Right cardiac atrium (tissue), 5 donors: ENCODE data around the gene GNAQ. TPM values are rescaled to one million over a fixed set of nuclear protein-coding genes. Genes with fewer than 3 reads are reported as not detected.
"Not testable (repeated sequence)": the region's sequence is repeated elsewhere in the genome, so short reads cannot be mapped to it uniquely, and the experiment has no call there.

Experiments used
- ATAC-seq, 2 donors: fragments of 200-7000 bp; cut with Tn5 transposase; one replicate each; pipeline versions ENCODE4 v1.8.0 to v1.9.1; 2020; ENCODE audit warnings: moderate library complexity in 2 of 2, mild to moderate bottlenecking in 1 of 2
- DNase-seq, 3 donors: peaks; one replicate each; pipeline ENCODE4 v3.0.0-alpha.2; 2020
- H3K27ac ChIP-seq: one replicate; pipeline ENCODE4 v1.5.1; 2013; ENCODE audit warnings: mild to moderate bottlenecking, low read length, control low read depth, moderate library complexity
- H3K27me3 ChIP-seq: one replicate; pipeline ENCODE4 v1.6.1; 2013; ENCODE audit not compliant: control insufficient read depth, insufficient read depth
- H3K4me1 ChIP-seq: one replicate; pipeline ENCODE4 v1.6.1; 2013; ENCODE audit warnings: low read length; ENCODE audit not compliant: control insufficient read depth, insufficient read depth
- H3K4me3 ChIP-seq: one replicate; pipeline ENCODE4 v1.5.1; 2013; ENCODE audit warnings: low read length, control low read depth
- H3K9me3 ChIP-seq: one replicate; pipeline ENCODE4 v1.6.1; 2013; ENCODE audit warnings: low read length; ENCODE audit not compliant: control insufficient read depth
- WGBS: extraction: QIAGEN DNeasy Blood & Tissue Kit; methylation state at CpG from one replicate; pipeline ENCODE4 v1.1.7; 2013; 5-methylcytosine and 5-hydroxymethylcytosine counted together
- intact Hi-C, 4 donors: fragments of 100-400 bp; cut with DNase I; formaldehyde crosslinking; loops; one replicate each; pipeline versions ENCODE4 v1.11.0 to v1.14.0; 2022 to 2023
- polyA plus RNA-seq: library from polyadenylated mRNA; stranded (reverse); fragments of 200-250 nt; gene quantifications from one replicate; pipeline ENCODE4 v1.2.3, GENCODE V29; 2013
- total RNA-seq, 4 donors: library from RNA; stranded (reverse); fragmentation: NEBNext Ultra II Directional; extraction: Animal tissue kit (Norgen Biotek cat#: 25700); gene quantifications; one replicate each; pipeline ENCODE4 v1.2.1, GENCODE V29; 2021
- donor health status: healthy with polysubstance abuse.
- donor health status: DM: no; HTN: yes; CAD: no.
- donor health status: DM: no; HTN: no; CAD: no.
- donor health status: DM: no; HTN: yes; CAD: no; lungs with severe emphysema.
- donor health status: DM: yes; HTN: yes; CAD: no.

GNAQ gene
- total and polyA plus RNA-seq, 5 donors = 6.0 to 18.1 (median 16.4) TPM

- no peaks in the 10 kb centered on the region for H3K27me3 ChIP-seq
- 61% methylated on average over 8 of the region's 8 CpGs for WGBS
- H3K9me3 ChIP-seq = no peaks in the 10 kb centered on the region
- DNase-seq = no peak
- no peak for ATAC-seq
- intact Hi-C loops = no loop called here
- H3K27ac ChIP-seq = no peak overlapping the region
- no peak overlapping the region for H3K4me3 ChIP-seq
- H3K4me1 ChIP-seq = no peaks in the 10 kb centered on the region
Measured at GRCh38 chr9:77891128-77891800, 140.3 kb downstream of the GNAQ start.

GRCh38 chr9:77887662-77888061 lies 143.9 kb downstream of the GNAQ start:
- 88% methylated on average over 2 of the region's 2 CpGs for WGBS
- peaks cover 2% of the 10 kb centered on the region for H3K4me1 ChIP-seq
- intact Hi-C loops = no loop called here
- H3K4me3 ChIP-seq = no peak overlapping the region
- DNase-seq (no peak), ATAC-seq (no peak)
- no peak overlapping the region for H3K27ac ChIP-seq
- no peaks in the 10 kb centered on the region for H3K9me3 ChIP-seq
- H3K27me3 ChIP-seq = no peaks in the 10 kb centered on the region

GRCh38 chr9:77885104-77885672 lies 146.4 kb downstream of the GNAQ start:
- Histone ChIP-seq H3K4me1 (peaks cover 2% of the 10 kb centered on the region), H3K27me3 (no peaks in the 10 kb centered on the region), H3K4me3 (no peak overlapping the region), H3K9me3 (no peaks in the 10 kb centered on the region), H3K27ac (no peak overlapping the region)
- DNase-seq (peak in 1 of 3 donors; percentile 48), ATAC-seq (no peak)
- WGBS = 56% methylated on average over 3 of the region's 3 CpGs
- intact Hi-C loops = no loop called here

GRCh38 chr9:77883846-77884771 lies 147.5 kb downstream of the GNAQ start:
- Histone ChIP-seq H3K4me1 (peaks cover 2% of the 10 kb centered on the region), H3K27ac (no peak overlapping the region), H3K27me3 (no peaks in the 10 kb centered on the region), H3K4me3 (no peak overlapping the region), H3K9me3 (no peaks in the 10 kb centered on the region)
- WGBS = 71% methylated on average over 5 of the region's 5 CpGs
- no peak for ATAC-seq
- intact Hi-C loops = no loop called here
- DNase-seq = no peak

GRCh38 chr9:77883133-77883532 lies 148.5 kb downstream of the GNAQ start:
- no peak overlapping the region for H3K27ac ChIP-seq
- no peaks in the 10 kb centered on the region for H3K9me3 ChIP-seq
- H3K4me3 ChIP-seq = no peak overlapping the region
- H3K4me1 ChIP-seq = peaks cover 2% of the 10 kb centered on the region
- H3K27me3 ChIP-seq = no peaks in the 10 kb centered on the region
- intact Hi-C loops = no loop called here
- ATAC-seq (no peak), DNase-seq (no peak)

DNA sequence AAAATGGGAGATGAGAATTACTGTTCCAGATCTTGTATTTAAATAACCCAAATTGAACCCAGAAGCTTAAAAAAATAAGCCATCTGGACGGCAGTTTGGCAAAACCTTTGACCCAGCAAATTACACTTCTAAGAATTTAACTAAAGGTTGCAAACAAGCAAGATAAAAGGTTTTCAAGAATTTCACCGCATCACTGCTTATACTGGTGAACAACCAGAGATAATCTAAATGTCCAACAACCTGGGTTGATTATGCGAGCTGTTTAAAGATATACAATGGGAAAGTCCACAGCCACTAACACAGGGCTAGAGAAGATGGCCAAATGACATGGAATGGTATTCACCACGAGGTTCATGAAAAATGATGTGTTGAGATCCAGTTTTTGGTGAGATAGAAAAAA lies 149.3 kb downstream of the GNAQ start:
- intact Hi-C loops = no loop called here
- no peak overlapping the region for H3K27ac ChIP-seq

DNA sequence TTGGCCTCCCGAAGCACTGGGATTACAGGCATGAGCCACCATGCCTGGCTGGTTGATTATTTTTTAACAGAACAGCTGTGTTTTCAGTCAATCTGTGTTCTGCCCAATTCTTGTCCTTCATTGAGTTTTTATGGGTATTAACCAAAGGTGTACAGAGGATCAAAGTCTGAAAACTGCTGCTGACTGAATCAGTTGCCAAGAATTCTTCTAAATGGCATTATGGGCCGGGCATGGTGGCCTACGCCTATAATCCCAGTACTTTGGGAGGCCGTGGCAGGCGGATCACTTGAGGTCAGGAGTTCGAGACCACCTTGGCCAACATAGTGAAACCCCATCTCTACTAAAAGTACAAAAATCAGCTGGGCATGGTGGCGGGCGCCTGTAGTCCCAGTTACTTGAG lies 150.0 kb downstream of the GNAQ start:
- 97% methylated on average over 8 of the region's 8 CpGs for WGBS
- intact Hi-C loops, ATAC-seq, H3K4me3 ChIP-seq, H3K27ac ChIP-seq, H3K4me1 ChIP-seq, H3K9me3 ChIP-seq, DNase-seq, H3K27me3 ChIP-seq: not testable (repeated sequence)

More for the DNA sequence above, 149.3 kb downstream of the GNAQ start:
- Histone ChIP-seq H3K9me3 (no peaks in the 10 kb centered on the region), H3K4me1 (peaks cover 2% of the 10 kb centered on the region), H3K27me3 (no peaks in the 10 kb centered on the region), H3K4me3 (no peak overlapping the region)
- ATAC-seq = no peak
- 71% methylated on average over 4 of the region's 4 CpGs for WGBS
- no peak for DNase-seq

- H3K4me1 ChIP-seq = peaks cover 2% of the 10 kb centered on the region
- no peak overlapping the region for H3K4me3 ChIP-seq
- ATAC-seq (no peak), DNase-seq (no peak)
- WGBS = 82% methylated on average over 8 of the region's 8 CpGs
- no peaks in the 10 kb centered on the region for H3K9me3 ChIP-seq
- no peak overlapping the region for H3K27ac ChIP-seq
- intact Hi-C loops = no loop called here
- H3K27me3 ChIP-seq = no peaks in the 10 kb centered on the region
Measured at GRCh38 chr9:77881111-77881510, 150.5 kb downstream of the GNAQ start.

DNA sequence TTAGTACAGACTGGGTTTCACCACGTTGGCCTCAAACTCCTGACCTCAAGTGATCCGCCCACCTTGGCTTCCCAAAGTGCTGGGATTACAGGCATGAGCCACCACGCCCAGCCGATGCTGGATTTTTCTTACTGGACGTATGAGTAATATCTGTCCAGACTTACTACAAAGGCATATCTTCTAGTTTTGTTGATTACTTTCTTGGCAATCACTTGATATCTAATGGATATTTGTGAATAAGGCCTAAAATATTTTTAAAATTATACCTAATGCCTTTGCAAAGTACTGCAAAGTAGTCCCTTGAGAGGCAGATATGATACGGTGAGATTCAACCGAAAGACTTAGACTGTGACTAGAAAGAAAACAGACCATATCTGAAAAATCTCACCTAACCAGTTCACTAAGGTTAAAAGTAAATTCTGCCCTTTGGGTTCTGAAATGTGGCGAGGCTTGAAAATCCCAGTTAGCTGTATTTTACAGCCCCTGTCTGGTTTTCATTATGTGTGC lies 152.1 kb downstream of the GNAQ start:
- Histone ChIP-seq H3K9me3 (no peaks in the 10 kb centered on the region), H3K4me3 (no peak overlapping the region), H3K27ac (no peak overlapping the region), H3K4me1 (peaks cover 2% of the 10 kb centered on the region), H3K27me3 (no peaks in the 10 kb centered on the region)
- WGBS = 74% methylated on average over 8 of the region's 8 CpGs
- intact Hi-C loops = no loop called here
- peak in 1 of 3 donors; percentile 24 for DNase-seq
- ATAC-seq = no peak

DNA sequence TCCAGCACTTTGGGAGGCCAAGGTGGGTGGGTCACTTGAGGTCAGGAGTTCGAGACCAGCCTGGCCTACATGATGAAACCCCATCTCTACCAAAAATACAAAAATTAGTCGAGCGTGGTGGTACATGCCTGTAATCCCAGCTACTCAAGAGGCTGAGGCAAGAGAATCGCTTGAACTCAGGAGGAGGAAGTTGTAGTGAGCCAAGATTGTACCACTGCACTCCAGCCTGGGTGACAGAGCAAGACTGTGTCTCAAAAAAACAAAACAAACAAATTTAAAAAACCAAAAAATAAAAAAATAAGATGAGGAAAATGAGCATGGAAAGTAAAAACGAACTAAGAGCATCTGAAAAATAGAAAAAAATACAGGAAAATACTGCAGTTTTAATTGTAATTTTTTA lies 152.8 kb downstream of the GNAQ start:
- H3K27me3 ChIP-seq, ATAC-seq, H3K4me1 ChIP-seq, H3K4me3 ChIP-seq, DNase-seq, intact Hi-C loops, H3K9me3 ChIP-seq, H3K27ac ChIP-seq: not testable (repeated sequence)
- 84% methylated on average over 5 of the region's 5 CpGs for WGBS

DNA sequence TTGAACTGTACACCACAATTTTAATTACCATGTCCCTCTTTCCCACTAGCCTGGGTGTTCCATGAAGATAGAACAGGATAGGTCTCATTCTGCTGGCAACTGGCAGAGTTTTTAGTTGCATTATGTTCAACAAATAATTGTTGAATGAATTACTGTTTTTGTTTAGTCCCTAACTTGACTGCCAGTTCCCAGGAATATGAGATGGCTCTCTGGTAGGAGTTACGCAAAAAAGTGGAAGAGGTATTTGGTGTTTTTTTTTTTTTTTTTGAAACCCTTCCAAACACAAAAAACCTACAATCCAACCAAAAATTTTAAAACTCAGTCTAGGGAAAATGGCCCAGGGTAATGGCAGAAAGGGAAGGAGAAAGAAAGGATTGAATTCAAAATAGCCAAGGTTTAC lies 153.6 kb downstream of the GNAQ start:
- peaks cover under 1% of the 10 kb centered on the region for H3K4me1 ChIP-seq
- no peak for ATAC-seq
- no peak for DNase-seq
- intact Hi-C loops = no loop called here
- 97% methylated on average over 1 of the region's 1 CpG for WGBS
- H3K4me3 ChIP-seq = no peak overlapping the region
- no peak overlapping the region for H3K27ac ChIP-seq
- no peaks in the 10 kb centered on the region for H3K27me3 ChIP-seq
- H3K9me3 ChIP-seq = no peaks in the 10 kb centered on the region
